Stimulated activated CD8-positive, alpha-beta memory T cell treated with anti-CD3 and anti-CD28 coated beads, Interleukin-2, amount 100 ng/mL, for 1 hour (primary cell): ENCODE results near the gene GPALPP1.
"Not testable (repeated sequence)": the region's sequence is repeated elsewhere in the genome, so short reads cannot be mapped to it uniquely, and the experiment has no call there.

Experiments
- DNase-seq, 2 donors: peaks; one replicate each; pipeline ENCODE4 v3.0.0-alpha.2; 2020; ENCODE audit warnings: low read depth in 2 of 2

The GPALPP1 gene

GRCh38 chr13:45063261-45063860, 74.0 kb downstream of the GPALPP1 start:
- no peak for DNase-seq

DNA sequence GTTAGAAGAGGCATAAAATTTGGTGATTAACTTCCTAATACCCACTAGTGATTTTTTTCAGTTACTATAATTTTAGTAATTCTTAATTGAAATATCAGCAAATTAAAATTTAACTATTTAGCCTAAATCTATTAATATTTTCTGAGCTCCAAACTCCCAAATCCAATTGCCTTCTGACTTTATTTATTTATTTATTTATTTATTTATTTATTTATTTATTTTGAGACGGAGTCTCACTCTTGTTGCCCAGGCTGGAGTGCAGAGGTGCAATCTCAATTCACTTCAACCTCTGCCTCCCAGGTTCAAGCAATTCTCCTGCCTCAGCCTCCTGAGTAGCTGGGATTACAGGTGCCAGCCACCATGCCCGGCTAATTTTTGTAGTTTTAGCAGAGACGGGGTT, 74.6 kb downstream of the GPALPP1 start:
- not testable (repeated sequence) for DNase-seq

DNA sequence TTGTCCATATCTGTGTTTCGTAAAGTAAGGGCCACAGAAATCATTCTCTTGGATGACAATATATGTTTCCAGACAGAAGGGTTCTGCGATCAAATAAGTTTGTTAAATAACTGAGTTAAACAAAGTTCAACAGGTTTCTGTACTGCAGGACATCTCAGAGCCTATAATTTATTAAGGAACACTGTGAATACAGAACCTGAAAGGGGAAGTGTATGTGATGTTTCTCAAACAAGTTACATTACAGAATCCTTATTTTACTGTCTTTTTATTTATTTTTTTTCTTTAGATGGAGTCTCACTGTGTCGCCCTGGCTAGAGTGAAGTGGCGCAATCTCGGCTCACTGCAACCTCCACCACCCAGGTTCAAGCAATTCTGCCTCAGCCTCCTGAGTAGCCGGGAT, 75.6 kb downstream of the GPALPP1 start:
- no peak for DNase-seq

DNA sequence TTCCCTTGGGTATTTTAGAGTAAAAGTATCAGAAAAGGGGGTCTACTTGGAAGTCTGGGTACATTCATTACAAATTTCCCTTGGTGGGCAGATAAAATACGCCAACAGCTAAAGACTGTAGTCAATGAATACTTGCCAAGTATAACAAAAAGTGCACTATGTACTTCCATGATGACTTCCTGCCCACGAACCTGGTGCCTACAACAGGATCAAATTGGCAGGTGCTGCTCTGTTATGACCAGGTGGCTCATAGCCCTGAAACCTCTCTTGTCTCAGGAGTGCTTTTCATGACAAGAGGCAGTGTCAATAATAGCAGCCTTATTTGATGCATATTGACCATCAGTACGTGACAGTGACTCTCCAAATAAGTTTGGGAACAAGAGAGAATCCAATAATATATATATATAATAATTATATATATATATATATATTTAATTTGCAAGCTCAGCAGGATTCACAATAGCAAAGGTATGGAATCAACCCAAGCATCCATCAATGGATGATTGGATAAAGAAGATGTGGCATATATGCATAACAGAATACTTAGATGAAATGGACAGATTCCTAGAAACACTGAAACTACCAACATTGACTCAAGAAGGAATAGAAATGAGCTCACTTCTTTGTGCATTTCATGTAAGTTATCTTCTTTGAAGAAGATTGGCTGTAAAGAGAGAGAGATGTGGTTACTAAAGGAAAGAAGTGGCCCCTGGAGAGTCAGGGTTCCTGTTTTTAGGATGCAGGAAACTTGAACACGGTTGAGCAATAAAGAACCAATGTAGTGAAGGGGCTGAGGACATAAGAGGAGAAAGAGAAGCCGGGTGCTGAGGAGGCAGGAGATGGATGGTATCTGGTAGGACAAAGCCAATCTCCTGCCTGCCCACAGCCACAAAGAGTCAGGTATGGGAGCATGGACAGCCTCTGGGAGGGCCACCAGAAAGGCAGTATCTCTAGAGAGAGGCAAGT, 79.0 kb downstream of the GPALPP1 start:
- no peak for DNase-seq

DNA sequence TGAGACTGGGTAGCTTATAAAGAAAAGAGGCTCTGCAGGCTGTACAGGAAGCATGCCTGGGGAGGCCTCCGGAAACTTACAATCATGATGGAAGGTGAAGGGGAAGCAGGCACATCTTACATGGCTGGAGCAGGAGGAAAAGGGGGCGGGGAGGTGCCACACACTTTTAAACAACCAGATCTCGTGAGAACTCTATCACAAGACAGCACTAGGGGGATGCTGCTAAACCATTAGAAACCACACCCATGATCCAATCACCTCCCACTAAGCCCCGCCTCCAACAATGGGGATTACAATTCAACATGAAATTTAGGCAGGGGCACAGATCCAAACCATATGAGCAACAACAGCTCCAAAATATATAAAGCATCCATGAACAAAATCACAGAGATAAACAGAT, 84.5 kb downstream of the GPALPP1 start:
- no peak for DNase-seq

DNA sequence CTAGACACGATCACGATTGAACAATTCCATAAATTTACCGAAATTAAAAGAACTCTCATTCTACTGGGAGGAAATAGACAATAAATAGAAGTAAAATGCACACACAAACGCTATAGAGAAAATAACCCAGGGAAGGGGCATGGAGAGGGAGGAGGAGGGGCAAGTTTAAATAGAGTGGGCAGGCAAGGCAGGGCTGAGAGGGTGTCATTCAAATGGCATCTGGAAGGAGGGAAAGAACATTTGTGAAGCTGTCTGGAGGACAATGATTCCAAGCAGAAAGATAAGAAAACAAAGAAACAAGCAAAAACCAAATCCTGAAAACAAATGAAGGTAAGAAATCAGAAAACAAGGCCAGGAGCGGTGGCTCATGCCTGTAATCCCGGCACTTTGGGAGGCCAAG, 85.4 kb downstream of the GPALPP1 start:
- DNase-seq = no peak

DNA sequence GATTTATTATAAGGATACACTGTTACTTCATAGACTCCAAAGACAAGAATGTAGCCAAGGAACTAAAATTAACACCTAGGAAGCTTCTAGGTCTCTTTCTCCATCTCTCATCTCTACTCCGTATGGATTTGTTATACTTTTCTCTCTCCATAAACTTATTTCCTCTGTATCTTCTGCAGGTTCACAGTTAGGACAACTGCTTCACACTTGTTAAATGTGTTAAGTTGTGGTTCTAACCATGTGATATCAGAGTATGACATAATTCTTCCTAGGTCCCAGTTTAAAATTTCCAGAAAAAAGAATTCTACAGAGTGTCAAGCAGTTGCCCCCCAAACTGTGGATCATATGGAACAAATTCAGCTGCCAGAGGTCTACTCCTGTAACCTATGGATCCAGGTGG, 88.7 kb downstream of the GPALPP1 start:
- DNase-seq = no peak
